Measurements from ENCODE around the gene REL.

Gene REL

GRCh38 chr2:60964651-60965498 lies 83.5 kb downstream of the REL start:
- DNase-seq, result no peak

GRCh38 chr2:60965499-60965785 lies 84.1 kb downstream of the REL start:
- DNase-seq, result no peak

GRCh38 chr2:60966507-60967405 lies 85.4 kb downstream of the REL start:
- no peak for DNase-seq

DNA sequence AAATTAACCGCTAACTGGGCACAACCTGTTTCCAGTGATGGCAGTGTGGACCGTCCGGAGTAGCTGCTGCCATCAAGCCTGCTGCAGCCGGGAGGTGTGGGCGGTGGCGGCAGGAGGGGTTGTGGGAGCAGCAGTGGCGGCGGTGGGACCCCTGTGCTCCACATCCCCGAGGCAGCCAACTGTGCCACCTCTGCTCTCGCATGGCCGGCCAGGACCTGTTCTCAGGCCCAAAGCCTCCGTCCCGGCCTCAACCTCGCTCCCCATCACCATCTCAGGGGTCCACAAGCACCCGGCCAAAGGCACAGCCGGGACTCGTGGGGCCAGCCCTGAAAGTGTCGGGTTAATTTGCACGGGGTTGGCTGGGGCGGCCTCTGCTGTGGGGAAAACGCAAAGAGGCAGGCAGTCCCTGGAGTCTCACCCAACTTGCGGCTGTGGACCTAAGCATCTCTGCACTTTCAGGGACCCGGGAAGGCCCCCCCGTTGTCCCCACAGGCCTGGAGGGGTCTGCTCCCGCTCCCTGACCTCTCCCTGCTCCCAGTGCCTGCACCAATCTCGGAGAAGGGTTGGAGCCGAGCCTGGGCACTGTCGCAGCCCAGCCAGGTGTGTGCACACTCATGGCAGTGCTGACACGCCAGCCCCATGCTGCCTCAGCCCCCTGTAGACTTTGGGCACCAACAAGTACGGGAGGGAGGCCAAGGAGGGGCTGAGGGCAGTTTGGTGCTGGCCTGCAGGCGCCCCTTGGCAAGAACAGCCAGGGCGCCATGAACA lies 91.7 kb downstream of the REL start:
- no peak for DNase-seq

DNA sequence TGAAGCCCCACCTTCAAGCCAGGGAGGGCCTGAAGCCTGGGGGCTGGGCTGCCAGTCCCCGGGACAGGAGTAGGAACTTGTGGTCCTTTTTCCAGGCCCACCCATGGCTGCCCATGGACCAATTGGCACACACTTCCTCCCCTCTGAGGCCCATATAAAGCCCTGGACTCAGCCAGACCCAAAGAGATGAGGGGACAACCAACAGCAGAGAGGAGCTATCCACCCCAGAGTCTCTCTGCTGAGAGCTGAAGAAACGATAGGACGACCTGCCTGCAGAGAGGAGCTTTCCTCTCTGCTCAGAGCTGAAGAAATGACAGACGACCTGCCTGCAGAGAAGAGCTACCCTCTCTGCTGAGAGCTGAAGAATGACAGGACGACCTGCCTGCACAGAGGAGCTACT lies 92.3 kb downstream of the REL start:
- no peak for DNase-seq

- DNase-seq, result no peak
These were observed 93.3 kb downstream of the REL start for GRCh38 chr2:60974652-60975051.
